Astrocyte of the hippocampus (primary cell): ENCODE data around the gene FAM13A.
"Not testable (repeated sequence)": the region's sequence is repeated elsewhere in the genome, so short reads cannot be mapped to it uniquely, and the experiment has no call there.

Source experiments
- DNase-seq: peaks from one replicate; pipeline ENCODE4 v3.0.0; 2011; ENCODE audit warnings: low read depth, low spot score

FAM13A gene

GRCh38 chr4:88962396-88962795 lies 94.6 kb downstream of the FAM13A start:
- DNase-seq = no peak

- no peak for DNase-seq
Measured at GRCh38 chr4:88960576-88960975, 96.4 kb downstream of the FAM13A start.

GRCh38 chr4:88958080-88958479 lies 98.9 kb downstream of the FAM13A start:
- DNase-seq = no peak

- no peak for DNase-seq
Measured at GRCh38 chr4:88957570-88957969, 99.4 kb downstream of the FAM13A start.

- DNase-seq = no peak
Measured at GRCh38 chr4:88955580-88956380, 101.2 kb downstream of the FAM13A start.

- no peak for DNase-seq
Measured at GRCh38 chr4:88953400-88953799, 103.6 kb downstream of the FAM13A start.

- no peak for DNase-seq
Measured at GRCh38 chr4:88952081-88952480, 104.9 kb downstream of the FAM13A start.

GRCh38 chr4:88949605-88950004 lies 107.4 kb downstream of the FAM13A start:
- DNase-seq = no peak

GRCh38 chr4:88940506-88940905 lies 116.5 kb downstream of the FAM13A start:
- no peak for DNase-seq

GRCh38 chr4:88939697-88940096 lies 117.3 kb downstream of the FAM13A start:
- peak; percentile 67 for DNase-seq

GRCh38 chr4:88938138-88938537 lies 118.8 kb downstream of the FAM13A start:
- peak; percentile 88 for DNase-seq

- DNase-seq = peak; percentile 13
Measured at GRCh38 chr4:88937081-88937480, 119.9 kb downstream of the FAM13A start.

GRCh38 chr4:88933414-88934160 lies 123.4 kb downstream of the FAM13A start:
- DNase-seq = no peak

- no peak for DNase-seq
Measured at GRCh38 chr4:88928852-88929251, 128.1 kb downstream of the FAM13A start.

- DNase-seq = no peak
Measured at GRCh38 chr4:88927420-88927819, 129.6 kb downstream of the FAM13A start.

- no peak for DNase-seq
Measured at GRCh38 chr4:88919056-88919455, 137.9 kb downstream of the FAM13A start.

GRCh38 chr4:88913181-88913580 lies 143.8 kb downstream of the FAM13A start:
- not testable (repeated sequence) for DNase-seq

GRCh38 chr4:88911246-88912212 lies 145.5 kb downstream of the FAM13A start:
- DNase-seq = no peak

- no peak for DNase-seq
Measured at GRCh38 chr4:88910101-88910500, 146.9 kb downstream of the FAM13A start.

GRCh38 chr4:88908521-88908920 lies 148.5 kb downstream of the FAM13A start:
- no peak for DNase-seq

- peak; percentile 6 for DNase-seq
Measured at GRCh38 chr4:88908003-88908402, 149.0 kb downstream of the FAM13A start.

- no peak for DNase-seq
Measured at GRCh38 chr4:88907478-88907877, 149.5 kb downstream of the FAM13A start.
